SJCRH30 (cell line): ENCODE results near the gene HYCC1. TPM values are rescaled to one million over a fixed set of nuclear protein-coding genes. Genes with fewer than 3 reads are reported as not detected.
"Not testable (repeated sequence)": the region's sequence is repeated elsewhere in the genome, so short reads cannot be mapped to it uniquely, and the experiment has no call there.

Experiments used
- DNase-seq, 2 experiments: peaks; one replicate each; pipeline ENCODE4 v3.0.0-alpha.2; 2015 to 2020
- H3K27ac ChIP-seq: fragments of 250-450 bp; sonication (Bioruptor Pico); 2 replicates; pipeline ENCODE4 v1.5.1; 2020; ENCODE audit warnings: mild to moderate bottlenecking, moderate library complexity
- H3K27me3 ChIP-seq: fragments of 250-450 bp; sonication (Bioruptor Pico); 2 replicates; pipeline ENCODE4 v1.5.1; 2020; ENCODE audit warnings: mild to moderate bottlenecking, moderate library complexity
- H3K36me3 ChIP-seq: fragments of 250-450 bp; sonication (Bioruptor Pico); 2 replicates; pipeline ENCODE4 v1.5.1; 2020; ENCODE audit warnings: mild to moderate bottlenecking, moderate library complexity
- H3K4me1 ChIP-seq: fragments of 250-450 bp; sonication (Bioruptor Pico); 2 replicates; pipeline ENCODE4 v1.5.1; 2020; ENCODE audit warnings: mild to moderate bottlenecking, moderate library complexity
- H3K4me3 ChIP-seq: fragments of 250-450 bp; sonication (Bioruptor Pico); 2 replicates; pipeline ENCODE4 v1.5.1; 2020; ENCODE audit warnings: mild to moderate bottlenecking, moderate library complexity
- H3K9me3 ChIP-seq: fragments of 250-450 bp; sonication (Bioruptor Pico); replicated peaks from 2 replicates; pipeline ENCODE4 v1.5.1; 2020; ENCODE audit warnings: mild to moderate bottlenecking, moderate library complexity
- total RNA-seq: library from RNA; depleted of rRNA; stranded (reverse); fragments of >200 nt; shearing (Covaris generic); gene quantifications from 2 replicates; pipeline ENCODE4 v1.2.3, GENCODE V29; 2014; rRNA removed

HYCC1 gene
- total RNA-seq, 1 experiment from 2014 or later, result 82.6 TPM

DNA sequence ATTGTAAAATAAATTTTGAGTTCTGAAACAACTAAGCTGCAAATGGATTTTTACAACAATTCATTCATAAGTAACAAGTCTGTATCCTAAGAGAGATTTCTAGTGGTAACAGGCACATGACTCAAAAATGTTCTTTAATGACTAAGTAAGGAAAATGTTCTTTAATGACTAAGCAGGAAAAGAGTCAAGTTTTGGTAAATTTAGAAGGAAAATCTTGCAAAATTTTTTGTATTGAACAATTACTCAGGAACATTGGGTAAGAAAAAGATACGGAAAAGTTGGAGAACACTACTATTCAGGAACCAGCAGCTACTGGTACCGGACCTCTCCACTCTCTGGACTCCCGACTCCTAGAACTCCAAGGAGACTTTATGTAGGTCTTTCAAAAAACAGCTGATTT lies 33.5 kb downstream of the HYCC1 start:
- no peaks in the 10 kb centered on the region for H3K27me3 ChIP-seq
- no peaks in the 10 kb centered on the region for H3K4me1 ChIP-seq
- H3K27ac ChIP-seq, result no peak overlapping the region
- no peak overlapping the region for H3K4me3 ChIP-seq
- H3K9me3 ChIP-seq, result no peaks in the 10 kb centered on the region
- peaks cover 10% of the 10 kb centered on the region for H3K36me3 ChIP-seq
- DNase-seq, result no peak

DNA sequence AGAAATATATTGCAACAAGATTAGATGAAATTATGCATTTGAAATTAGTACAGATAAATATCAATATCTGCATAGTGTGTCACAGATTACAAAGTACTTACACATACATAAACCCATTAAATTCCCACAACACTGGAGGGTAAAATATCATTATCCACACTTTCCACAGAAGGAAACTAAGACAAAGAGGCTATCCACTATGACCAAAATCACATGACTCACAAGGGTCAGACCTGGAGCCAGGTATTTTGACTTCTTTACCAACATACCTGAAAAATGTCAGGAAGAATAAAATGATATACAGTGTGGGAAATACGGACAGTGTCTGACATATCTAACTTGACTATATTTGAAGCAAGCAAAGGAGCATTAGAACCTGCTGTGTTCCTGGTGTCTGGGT lies 34.1 kb downstream of the HYCC1 start:
- no peaks in the 10 kb centered on the region for H3K27me3 ChIP-seq
- no peak for DNase-seq
- H3K9me3 ChIP-seq, result no peaks in the 10 kb centered on the region
- H3K4me1 ChIP-seq, result no peaks in the 10 kb centered on the region
- peaks cover 10% of the 10 kb centered on the region for H3K36me3 ChIP-seq
- H3K27ac ChIP-seq, result no peak overlapping the region
- no peak overlapping the region for H3K4me3 ChIP-seq

DNA sequence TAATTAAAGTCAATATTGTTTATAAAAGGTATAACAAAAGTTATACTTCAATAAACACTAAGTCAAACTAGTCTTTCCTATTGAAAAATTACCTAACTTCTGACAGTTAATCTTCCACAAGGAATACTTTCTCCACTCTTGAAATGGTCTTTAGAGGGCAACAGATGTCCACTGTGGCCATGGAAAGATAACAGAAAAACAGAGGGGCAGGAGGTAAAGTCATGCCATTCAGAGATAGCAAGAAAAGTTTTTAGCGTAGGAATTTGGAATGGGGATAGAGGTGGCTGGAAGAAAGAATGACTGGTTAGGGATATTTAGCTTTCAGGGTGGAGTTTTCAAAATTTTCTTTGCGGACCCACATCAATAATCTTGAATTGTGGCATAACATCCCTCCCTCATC lies 34.7 kb downstream of the HYCC1 start:
- Histone ChIP-seq H3K27me3 (no peaks in the 10 kb centered on the region), H3K36me3 (peaks cover 10% of the 10 kb centered on the region), H3K4me3 (no peak overlapping the region), H3K9me3 (no peaks in the 10 kb centered on the region), H3K27ac (no peak overlapping the region), H3K4me1 (no peaks in the 10 kb centered on the region)
- DNase-seq, result no peak

DNA sequence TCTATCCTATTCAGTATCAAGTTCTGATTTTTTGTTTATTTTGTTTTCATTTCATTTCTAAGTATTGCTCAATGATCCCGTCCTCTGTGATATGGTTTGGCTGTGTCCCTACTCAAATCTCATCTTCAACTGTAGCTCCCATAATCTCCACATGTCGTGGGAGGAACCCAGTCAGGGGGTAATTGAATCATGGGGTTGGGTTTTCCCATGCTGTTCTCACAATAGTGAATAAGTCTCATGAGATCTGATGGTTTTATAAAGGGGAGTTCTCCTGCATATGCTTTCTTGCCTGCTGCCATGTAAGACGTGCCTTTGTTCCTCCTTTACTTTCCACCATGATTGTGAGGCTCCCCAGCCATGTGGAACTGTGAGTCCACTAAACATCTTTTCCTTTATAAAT lies 39.3 kb downstream of the HYCC1 start:
- H3K4me3 ChIP-seq, H3K4me1 ChIP-seq, H3K27me3 ChIP-seq, H3K9me3 ChIP-seq, H3K27ac ChIP-seq, DNase-seq: not testable (repeated sequence)
- H3K36me3 ChIP-seq, result peaks cover 14% of the 10 kb centered on the region

DNA sequence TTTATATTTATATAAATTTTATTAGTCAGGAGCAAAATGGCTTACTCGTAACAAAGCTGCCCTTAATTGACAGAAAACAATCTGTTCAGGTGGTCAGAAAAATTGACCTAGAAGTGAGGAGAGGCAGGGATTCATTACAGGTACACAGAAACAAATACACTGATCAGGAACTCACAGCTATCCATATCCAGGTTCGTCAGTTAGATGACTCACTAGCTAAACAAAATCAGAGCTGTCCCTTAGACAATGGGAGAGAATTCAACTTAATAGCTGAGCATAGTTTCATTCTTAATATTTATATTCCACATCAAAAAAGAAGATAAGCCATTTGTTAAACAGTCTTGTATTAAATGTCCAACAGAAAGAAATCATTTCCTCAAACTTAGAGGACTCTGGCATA lies 41.7 kb downstream of the HYCC1 start:
- no peak for DNase-seq
- Histone ChIP-seq H3K27ac (no peak overlapping the region), H3K4me1 (no peaks in the 10 kb centered on the region), H3K36me3 (peaks cover 12% of the 10 kb centered on the region), H3K27me3 (no peaks in the 10 kb centered on the region), H3K4me3 (no peak overlapping the region), H3K9me3 (no peaks in the 10 kb centered on the region)

DNA sequence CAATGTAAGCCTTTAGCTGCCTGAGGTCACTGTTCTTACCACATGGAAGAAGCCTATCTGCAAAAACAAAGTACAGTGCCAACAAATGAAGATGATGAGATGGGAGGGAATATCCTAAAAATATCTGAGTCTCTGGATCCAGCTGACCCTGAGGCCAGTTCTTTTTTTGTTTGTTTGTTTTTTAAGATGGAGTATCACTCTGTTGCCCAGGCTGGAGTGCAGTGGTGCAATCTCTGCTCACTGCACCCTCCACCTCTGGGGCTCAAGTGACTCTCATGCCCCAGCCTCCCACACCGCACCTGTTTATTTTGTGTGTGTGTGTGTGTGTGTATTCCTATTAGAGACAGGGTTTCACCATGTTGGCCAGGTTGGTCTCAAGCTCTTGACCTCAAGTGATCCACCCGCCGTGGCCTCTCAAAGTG lies 44.9 kb downstream of the HYCC1 start:
- Histone ChIP-seq H3K4me3 (no peak overlapping the region), H3K36me3 (peaks cover 4% of the 10 kb centered on the region)
- no peak for DNase-seq

More for the DNA sequence above, 44.9 kb downstream of the HYCC1 start:
- Histone ChIP-seq H3K27me3 (no peaks in the 10 kb centered on the region), H3K27ac (no peak overlapping the region), H3K9me3 (no peaks in the 10 kb centered on the region), H3K4me1 (no peaks in the 10 kb centered on the region)

Other genes with a start within 250 kb of the HYCC1 start
- gene TOMM7, start 191.3 kb downstream of the HYCC1 start, total RNA-seq, result 164 and 165 TPM in 2 replicates
- gene KLHL7, start 91.7 kb upstream of the HYCC1 start, total RNA-seq, result 34.8 and 38.6 TPM in 2 replicates
- gene NUP42, start 167.9 kb upstream of the HYCC1 start, total RNA-seq, result 71.9 and 77.1 TPM in 2 replicates
- gene GPNMB, start 232.6 kb upstream of the HYCC1 start, total RNA-seq, result 0.85 and 1.3 TPM in 2 replicates